CD14-positive monocyte (primary cell): ENCODE data around the gene CHD3. TPM values are rescaled to one million over a fixed set of nuclear protein-coding genes. Genes with fewer than 3 reads are reported as not detected.

Source experiments
- DNase-seq, 3 donors: peaks; one replicate each; pipeline ENCODE4 v3.0.0-alpha.2; 2011 to 2022
- H2AFZ ChIP-seq: 2 replicates; pipeline ENCODE4 v1.6.0; 2012; ENCODE audit warnings: mild to moderate bottlenecking, low read depth, low read length, inconsistent platforms; ENCODE audit not compliant: insufficient read depth, poor library complexity, severe bottlenecking
- H3K27ac ChIP-seq, 2 donors: 1 replicate in 1 of 2; 2 replicates in 1 of 2; pipeline ENCODE4 v1.5.1; 2012 to 2013; ENCODE audit warnings: low read length in 2 of 2, control low read depth in 1 of 2, inconsistent platforms in 1 of 2, low read depth in 1 of 2, mild to moderate bottlenecking in 1 of 2
- H3K27me3 ChIP-seq, 2 donors: one replicate each; pipeline versions ENCODE4 v1.6.0 to v1.6.1; 2011 to 2013; ENCODE audit warnings: low read length in 2 of 2; ENCODE audit not compliant: control insufficient read depth in 2 of 2, insufficient read depth in 2 of 2
- H3K36me3 ChIP-seq, 2 donors: replicated peaks in 1 of 2; 1 replicate in 1 of 2; 2 replicates in 1 of 2; pipeline versions ENCODE4 v1.5.1 to v1.6.1; 2012 to 2013; ENCODE audit warnings: low read length in 2 of 2, control low read depth in 1 of 2, inconsistent platforms in 1 of 2, mild to moderate bottlenecking in 1 of 2; ENCODE audit not compliant: insufficient read depth in 2 of 2, control insufficient read depth in 1 of 2
- H3K4me1 ChIP-seq, 2 donors: 1 replicate in 1 of 2; 2 replicates in 1 of 2; pipeline versions ENCODE4 v1.5.1 to v1.6.1; 2012 to 2013; ENCODE audit warnings: low read length in 2 of 2, control low read depth in 1 of 2, inconsistent platforms in 1 of 2, mild to moderate bottlenecking in 1 of 2, moderate library complexity in 1 of 2; ENCODE audit not compliant: insufficient read depth in 2 of 2, control insufficient read depth in 1 of 2
- H3K4me2 ChIP-seq: replicated peaks from 2 replicates; pipeline ENCODE3; 2012; ENCODE audit warnings: low read length, moderate library complexity, mild to moderate bottlenecking; ENCODE audit not compliant: poor library complexity, severe bottlenecking; ENCODE audit errors: extremely low read depth
- H3K4me3 ChIP-seq, 3 experiments: fragments of 200-600 bp in 1 of 3; sonication (generic) in 1 of 3; replicated peaks in 1 of 3; 1 replicate in 2 of 3; 2 replicates in 1 of 3; pipeline ENCODE4 v1.5.1; 2011 to 2013; ENCODE audit warnings: low read length in 3 of 3, mild to moderate bottlenecking in 3 of 3, control low read depth in 2 of 3, low read depth in 2 of 3, inconsistent platforms in 1 of 3, moderate library complexity in 1 of 3
- H3K79me2 ChIP-seq: 2 replicates; pipeline ENCODE4 v1.6.0; 2012; ENCODE audit warnings: mild to moderate bottlenecking, control low read depth, inconsistent platforms, low read length, moderate library complexity; ENCODE audit not compliant: insufficient read depth
- H3K9ac ChIP-seq: 2 replicates; pipeline ENCODE4 v1.6.0; 2017; ENCODE audit warnings: low read length, mild to moderate bottlenecking; ENCODE audit not compliant: insufficient read depth, poor library complexity, severe bottlenecking
- H3K9me3 ChIP-seq, 2 donors: replicated peaks in 1 of 2; 1 replicate in 1 of 2; 2 replicates in 1 of 2; pipeline versions ENCODE4 v1.5.1 to v1.6.1; 2012 to 2013; ENCODE audit warnings: low read length in 2 of 2, control low read depth in 1 of 2; ENCODE audit not compliant: control insufficient read depth in 1 of 2, insufficient read depth in 1 of 2
- H4K20me1 ChIP-seq: 2 replicates; pipeline ENCODE4 v1.6.0; 2012; ENCODE audit warnings: mild to moderate bottlenecking, low read length, control low read depth, moderate library complexity; ENCODE audit not compliant: insufficient read depth
- H3K27ac Mint-ChIP-seq, 7 donors: one replicate each; pipeline ENCODE4 v1.8.0; 2020; ENCODE audit warnings: mild to moderate bottlenecking in 7 of 7, mixed read lengths in 7 of 7, moderate library complexity in 6 of 7, inconsistent platforms in 2 of 7
- H3K27me3 Mint-ChIP-seq, 3 donors: one replicate each; pipeline ENCODE4 v1.8.0; 2021 to 2022; ENCODE audit warnings: low read depth in 3 of 3, mild to moderate bottlenecking in 3 of 3, mixed read lengths in 3 of 3, moderate library complexity in 3 of 3, inconsistent platforms in 1 of 3
- H3K36me3 Mint-ChIP-seq, 2 donors: one replicate each; pipeline ENCODE4 v1.8.0; 2020; ENCODE audit warnings: mixed read lengths in 2 of 2, inconsistent platforms in 1 of 2, mild to moderate bottlenecking in 1 of 2
- H3K4me1 Mint-ChIP-seq: one replicate; pipeline ENCODE4 v1.8.0; 2020; ENCODE audit warnings: mild to moderate bottlenecking, mixed read lengths
- H3K4me3 Mint-ChIP-seq, 2 donors: one replicate each; pipeline ENCODE4 v1.8.0; 2020; ENCODE audit warnings: mild to moderate bottlenecking in 2 of 2, mixed read lengths in 2 of 2, moderate library complexity in 1 of 2
- H3K9me3 Mint-ChIP-seq, 7 donors: one replicate each; pipeline ENCODE4 v1.8.0; 2020 to 2022; ENCODE audit warnings: mixed read lengths in 7 of 7, mild to moderate bottlenecking in 6 of 7, moderate library complexity in 6 of 7, inconsistent platforms in 2 of 7
- WGBS: methylation state at CpG from one replicate; pipeline ENCODE4 v1.1.5; 2013; ENCODE audit warnings: missing lambda C conversion rate; ENCODE audit not compliant: insufficient coverage; 5-methylcytosine and 5-hydroxymethylcytosine counted together
- intact Hi-C, 2 donors: fragments of 100-400 bp; cut with micrococcal nuclease; formaldehyde crosslinking; loops; one replicate each; pipeline versions ENCODE4 v1.15.0 to v1.15.1; 2023
- polyA plus RNA-seq, 3 donors: library from polyadenylated mRNA; depleted of rRNA in 1 of 3; unstranded in 2 of 3; stranded (reverse) in 1 of 3; fragments of 300-500 nt in 2 of 3; fragments of >200 nt in 1 of 3; fragmentation: Illumina TruSeq in 2 of 3; gene quantifications; 1 replicate in 2 of 3; 2 replicates in 1 of 3; pipeline ENCODE4 v1.2.3, GENCODE V29; 2012 to 2021
- TF ChIP-seq, protein P1 (sequence below): fragments of 200-600 bp; IDR thresholded peaks from one replicate; pipeline ENCODE4 v1.8.0; 2022; ENCODE audit warnings: antibody characterized with exemption, mild to moderate bottlenecking

CHD3 gene
- polyA plus RNA-seq, 3 donors = 0.55 to 67.9 (median 0.91) TPM

DNA sequence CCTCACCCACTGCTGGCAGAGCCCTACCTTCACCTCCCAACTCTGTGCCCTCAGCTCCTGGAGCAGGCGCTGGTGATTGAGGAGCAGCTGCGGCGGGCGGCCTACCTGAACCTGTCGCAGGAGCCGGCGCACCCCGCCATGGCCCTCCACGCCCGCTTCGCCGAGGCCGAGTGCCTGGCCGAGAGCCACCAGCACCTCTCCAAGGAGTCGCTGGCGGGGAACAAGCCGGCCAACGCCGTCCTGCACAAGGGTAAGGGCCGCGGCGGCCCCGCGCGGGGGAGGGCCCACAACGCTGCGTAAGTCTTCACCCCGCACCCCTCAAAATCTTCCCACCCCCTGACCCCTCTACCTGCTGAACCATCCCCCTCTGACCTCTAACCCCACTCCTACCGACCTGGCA, 20.5 kb downstream of the CHD3 start:
- Mint-ChIP-seq H3K9me3 (no peaks in the 10 kb centered on the region), H3K27me3 (peaks cover 0 to 2% (median 0%) of the 10 kb centered on the region in 3 donors), H3K36me3 (peaks cover 76 to 79% of the 10 kb centered on the region in 2 donors), H3K4me1 (peaks cover 14% of the 10 kb centered on the region), H3K4me3 (no peak overlapping the region), H3K27ac (no peak overlapping the region)
- Histone ChIP-seq H4K20me1 (peaks cover 6% of the 10 kb centered on the region), H3K4me2 (no peak overlapping the region), H3K4me1 (peaks cover 4 to 5% of the 10 kb centered on the region in 2 donors), H3K4me3 (no peak overlapping the region), H3K9me3 (no peaks in the 10 kb centered on the region), H3K27me3 (no peaks in the 10 kb centered on the region), H3K36me3 (peaks cover 78 to 85% of the 10 kb centered on the region in 2 donors), H3K27ac (no peak overlapping the region), H3K79me2 (peaks cover 1% of the 10 kb centered on the region), H2AFZ (no peak overlapping the region), H3K9ac (no peak overlapping the region)
- 97% methylated on average over 29 of the region's 29 CpGs for WGBS
- TF ChIP-seq, protein P1, sequence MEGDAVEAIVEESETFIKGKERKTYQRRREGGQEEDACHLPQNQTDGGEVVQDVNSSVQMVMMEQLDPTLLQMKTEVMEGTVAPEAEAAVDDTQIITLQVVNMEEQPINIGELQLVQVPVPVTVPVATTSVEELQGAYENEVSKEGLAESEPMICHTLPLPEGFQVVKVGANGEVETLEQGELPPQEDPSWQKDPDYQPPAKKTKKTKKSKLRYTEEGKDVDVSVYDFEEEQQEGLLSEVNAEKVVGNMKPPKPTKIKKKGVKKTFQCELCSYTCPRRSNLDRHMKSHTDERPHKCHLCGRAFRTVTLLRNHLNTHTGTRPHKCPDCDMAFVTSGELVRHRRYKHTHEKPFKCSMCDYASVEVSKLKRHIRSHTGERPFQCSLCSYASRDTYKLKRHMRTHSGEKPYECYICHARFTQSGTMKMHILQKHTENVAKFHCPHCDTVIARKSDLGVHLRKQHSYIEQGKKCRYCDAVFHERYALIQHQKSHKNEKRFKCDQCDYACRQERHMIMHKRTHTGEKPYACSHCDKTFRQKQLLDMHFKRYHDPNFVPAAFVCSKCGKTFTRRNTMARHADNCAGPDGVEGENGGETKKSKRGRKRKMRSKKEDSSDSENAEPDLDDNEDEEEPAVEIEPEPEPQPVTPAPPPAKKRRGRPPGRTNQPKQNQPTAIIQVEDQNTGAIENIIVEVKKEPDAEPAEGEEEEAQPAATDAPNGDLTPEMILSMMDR = no peak
- intact Hi-C loops = no loop called here
- DNase-seq = no peak

DNA sequence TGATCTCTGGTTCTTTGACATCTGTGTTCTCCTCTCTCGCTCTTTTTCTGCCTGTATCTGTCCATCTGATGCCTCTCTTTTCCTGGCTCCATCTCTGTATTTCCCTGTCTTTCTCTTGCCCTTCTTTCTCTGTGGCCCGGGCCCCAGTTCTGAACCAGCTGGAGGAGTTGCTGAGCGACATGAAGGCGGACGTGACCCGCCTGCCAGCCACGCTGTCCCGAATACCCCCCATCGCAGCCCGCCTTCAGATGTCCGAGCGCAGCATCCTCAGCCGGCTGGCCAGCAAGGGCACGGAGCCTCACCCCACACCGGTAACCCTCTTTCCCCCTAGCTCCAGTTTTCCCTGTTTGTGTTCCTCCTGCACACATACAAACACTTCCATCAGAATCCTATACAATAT, 21.7 kb downstream of the CHD3 start:
- Histone ChIP-seq H3K9ac (no peak overlapping the region), H4K20me1 (peaks cover 6% of the 10 kb centered on the region), H3K36me3 (peaks cover 66 to 73% of the 10 kb centered on the region in 2 donors), H3K27me3 (no peaks in the 10 kb centered on the region), H2AFZ (no peak overlapping the region), H3K4me1 (peaks cover 11 to 16% of the 10 kb centered on the region in 2 donors), H3K9me3 (no peaks in the 10 kb centered on the region), H3K4me3 (no peak overlapping the region), H3K79me2 (peaks cover 9% of the 10 kb centered on the region), H3K27ac (no peak overlapping the region), H3K4me2 (no peak overlapping the region)
- WGBS = 98% methylated on average over 15 of the region's 15 CpGs
- Mint-ChIP-seq H3K4me1 (peaks cover 22% of the 10 kb centered on the region), H3K27ac (peak overlapping the region in 1 of 7 donors; percentile 20), H3K36me3 (peaks cover 64 to 67% of the 10 kb centered on the region in 2 donors), H3K4me3 (no peak overlapping the region), H3K9me3 (no peaks in the 10 kb centered on the region), H3K27me3 (peaks cover 0 to 2% (median 0%) of the 10 kb centered on the region in 3 donors)
- TF ChIP-seq, protein P1 = no peak
- intact Hi-C loops = loop anchor here in 1 of 2 donors (5.0 kb wide), 1 partner anchor 127 kb away; the partner anchor contains the start of gene ALOX15B
- no peak for DNase-seq
